ENCODE results near the gene PDPK1.
"Not testable (repeated sequence)": the region's sequence is repeated elsewhere in the genome, so short reads cannot be mapped to it uniquely, and the experiment has no call there.

DNA sequence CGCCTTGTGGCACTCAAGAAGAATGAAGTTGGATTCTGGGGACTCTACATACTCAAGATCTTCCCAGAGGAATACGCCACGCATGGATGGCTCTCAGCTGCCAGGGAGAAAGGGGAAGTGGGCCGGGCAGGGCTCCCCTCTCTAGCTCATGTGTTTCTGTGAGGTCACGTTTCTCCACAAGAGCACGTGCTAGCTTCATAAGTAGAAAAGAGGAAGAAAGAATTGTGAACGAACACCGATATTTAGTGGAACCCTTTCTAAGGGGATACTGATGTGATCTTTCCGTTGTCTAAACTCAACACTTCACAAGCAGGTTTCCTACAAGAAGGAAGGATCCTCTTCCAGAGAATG lies 101.9 kb downstream of the PDPK1 start:
- not testable (repeated sequence) for TF ChIP-seq POLR2A (IDR thresholded peaks at IDR 0.05; ENCODE audit: low read length); GATA1 (IDR thresholded peaks at IDR 0.05; ENCODE audit: low read depth, low read length)

All from erythroblast (primary cell).